Astrocyte (in vitro differentiated cells and primary cell): ENCODE measurements around the gene CLEC3B. TPM values are rescaled to one million over a fixed set of nuclear protein-coding genes. Genes with fewer than 3 reads are reported as not detected.

Experiments used
- DNase-seq: peaks from one replicate; pipeline ENCODE4 v3.0.0-alpha.2; 2010; ENCODE audit warnings: low read depth
- FAIRE-seq: peaks from 2 replicates; lab custom pipeline; 2011; peaks lifted over from hg19 to GRCh38; lab: Jason Lieb, UNC
- H2AFZ ChIP-seq: 2 replicates; pipeline ENCODE4 v1.6.0; 2012; ENCODE audit warnings: low read depth, low read length, inconsistent platforms
- H3K27ac ChIP-seq: 2 replicates; pipeline ENCODE4 v1.5.1; 2011; ENCODE audit warnings: low read depth, low read length, inconsistent platforms
- H3K27me3 ChIP-seq: 2 replicates; pipeline ENCODE4 v1.6.0; 2011; ENCODE audit warnings: low read length, inconsistent platforms; ENCODE audit not compliant: insufficient read depth
- H3K36me3 ChIP-seq: 2 replicates; pipeline ENCODE4 v1.5.1; 2011; ENCODE audit warnings: low read length, inconsistent platforms; ENCODE audit not compliant: insufficient read depth
- H3K4me1 ChIP-seq: 2 replicates; pipeline ENCODE4 v1.5.1; 2011; ENCODE audit warnings: low read length, inconsistent platforms; ENCODE audit not compliant: insufficient read depth
- H3K4me2 ChIP-seq: 2 replicates; pipeline ENCODE4 v1.6.0; 2012; ENCODE audit warnings: low read length, inconsistent platforms
- H3K4me3 ChIP-seq: 2 replicates; pipeline ENCODE4 v1.5.1; 2011; ENCODE audit warnings: low read depth, mild to moderate bottlenecking, low read length, inconsistent platforms; ENCODE audit not compliant: insufficient read depth
- H3K79me2 ChIP-seq: 2 replicates; pipeline ENCODE4 v1.6.0; 2012; ENCODE audit warnings: mild to moderate bottlenecking, low read length, inconsistent platforms; ENCODE audit not compliant: insufficient read depth
- H3K9ac ChIP-seq: 2 replicates; pipeline ENCODE4 v1.6.0; 2012; ENCODE audit warnings: mild to moderate bottlenecking, low read length, inconsistent platforms
- H3K9me3 ChIP-seq: 2 replicates; pipeline ENCODE4 v1.5.1; 2012; ENCODE audit warnings: low read depth, mild to moderate bottlenecking, low read length, inconsistent platforms; ENCODE audit not compliant: insufficient read depth
- H4K20me1 ChIP-seq: 2 replicates; pipeline ENCODE4 v1.6.0; 2012; ENCODE audit warnings: low read length, inconsistent platforms; ENCODE audit not compliant: insufficient read depth
- H3K27ac Mint-ChIP-seq: one replicate; pipeline ENCODE4 v1.8.0; 2021; ENCODE audit warnings: mild to moderate bottlenecking, mixed read lengths; ENCODE audit not compliant: unreplicated experiment
- H3K27me3 Mint-ChIP-seq: one replicate; pipeline ENCODE4 v1.8.0; 2021; ENCODE audit warnings: low read depth, mixed read lengths; ENCODE audit not compliant: unreplicated experiment
- H3K36me3 Mint-ChIP-seq: one replicate; pipeline ENCODE4 v1.8.0; 2021; ENCODE audit warnings: low read depth, mixed read lengths; ENCODE audit not compliant: unreplicated experiment
- H3K4me1 Mint-ChIP-seq: one replicate; pipeline ENCODE4 v1.8.0; 2021; ENCODE audit warnings: low read depth, mixed read lengths; ENCODE audit not compliant: unreplicated experiment
- H3K4me3 Mint-ChIP-seq: one replicate; pipeline ENCODE4 v1.8.0; 2021; ENCODE audit warnings: mild to moderate bottlenecking, moderate library complexity, mixed read lengths; ENCODE audit not compliant: unreplicated experiment
- H3K9me3 Mint-ChIP-seq: one replicate; pipeline ENCODE4 v1.8.0; 2021; ENCODE audit warnings: mild to moderate bottlenecking, mixed read lengths; ENCODE audit not compliant: unreplicated experiment
- CTCF ChIP-seq: IDR thresholded peaks from 2 replicates; pipeline ENCODE4 v1.5.1; 2011; ENCODE audit warnings: low read depth, mild to moderate bottlenecking, inconsistent platforms, low read length, moderate library complexity; ENCODE audit not compliant: insufficient read depth
- EZH2 ChIP-seq: IDR thresholded peaks from 2 replicates; pipeline ENCODE4 v1.6.1; 2012; ENCODE audit warnings: mild to moderate bottlenecking, low read length, inconsistent platforms; ENCODE audit not compliant: insufficient read depth
- total RNA-seq: library from RNA; stranded (reverse); gene quantifications from 2 replicates; pipeline ENCODE4 v1.2.1, GENCODE V29; 2021

CLEC3B gene
- total RNA-seq, 1 donor from 2014 or later, result 0.32 TPM

DNA sequence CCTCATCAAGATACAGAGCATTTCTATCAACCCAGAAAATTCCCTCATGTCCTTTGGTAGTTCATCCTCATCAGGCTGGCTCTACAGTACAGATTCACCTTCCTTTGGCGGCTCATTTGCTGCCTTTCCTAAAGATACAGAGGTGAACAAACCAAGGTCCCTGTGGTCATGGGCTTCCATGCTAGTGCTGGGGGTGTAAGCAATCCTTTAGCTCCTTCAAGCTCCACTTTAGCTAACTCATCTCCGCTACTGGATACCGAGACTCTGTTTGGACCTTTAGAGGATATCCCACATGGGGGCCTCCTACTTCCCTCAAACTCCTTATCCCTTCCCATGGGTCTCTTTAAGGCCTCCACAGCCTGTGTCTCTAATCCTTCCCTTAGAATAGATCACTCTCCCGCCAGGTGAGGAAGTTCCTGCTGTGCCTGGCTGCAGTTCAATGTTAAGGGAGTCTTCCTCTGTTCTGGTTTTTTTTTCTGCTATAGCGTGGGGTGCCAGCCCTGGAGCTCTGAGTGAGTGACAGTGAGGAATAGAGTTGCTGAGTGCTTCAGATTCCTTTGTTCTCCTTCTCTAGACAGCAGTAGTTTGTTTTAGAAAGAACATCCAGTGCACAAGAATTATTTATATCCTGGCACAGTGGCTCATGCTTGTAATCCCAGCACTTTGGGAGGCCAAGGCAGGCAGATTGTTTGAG, 30.7 kb downstream of the CLEC3B start:
- H3K9me3 Mint-ChIP-seq, result no peaks in the 10 kb centered on the region
- H3K27me3 ChIP-seq, result no peaks in the 10 kb centered on the region
- H3K9ac ChIP-seq, result no peak overlapping the region
- H2AFZ ChIP-seq, result no peak overlapping the region
- TF ChIP-seq EZH2 (no peak), CTCF (no peak)
- no peak overlapping the region for H3K4me3 Mint-ChIP-seq
- H3K4me2 ChIP-seq, result no peak overlapping the region
- no peaks in the 10 kb centered on the region for H3K79me2 ChIP-seq
- DNase-seq (peak; percentile 35), FAIRE-seq (no peak)
- H3K4me1 Mint-ChIP-seq, result peaks cover 46% of the 10 kb centered on the region
- no peaks in the 10 kb centered on the region for H3K36me3 Mint-ChIP-seq
- peak overlapping the region; percentile 84 for H3K27ac Mint-ChIP-seq
- peaks cover 42% of the 10 kb centered on the region for H3K4me1 ChIP-seq
- no peak overlapping the region for H3K27ac ChIP-seq
- H3K9me3 ChIP-seq, result no peaks in the 10 kb centered on the region
- H3K27me3 Mint-ChIP-seq, result no peaks in the 10 kb centered on the region
- no peak overlapping the region for H3K4me3 ChIP-seq
- H4K20me1 ChIP-seq, result no peaks in the 10 kb centered on the region
- no peaks in the 10 kb centered on the region for H3K36me3 ChIP-seq

DNA sequence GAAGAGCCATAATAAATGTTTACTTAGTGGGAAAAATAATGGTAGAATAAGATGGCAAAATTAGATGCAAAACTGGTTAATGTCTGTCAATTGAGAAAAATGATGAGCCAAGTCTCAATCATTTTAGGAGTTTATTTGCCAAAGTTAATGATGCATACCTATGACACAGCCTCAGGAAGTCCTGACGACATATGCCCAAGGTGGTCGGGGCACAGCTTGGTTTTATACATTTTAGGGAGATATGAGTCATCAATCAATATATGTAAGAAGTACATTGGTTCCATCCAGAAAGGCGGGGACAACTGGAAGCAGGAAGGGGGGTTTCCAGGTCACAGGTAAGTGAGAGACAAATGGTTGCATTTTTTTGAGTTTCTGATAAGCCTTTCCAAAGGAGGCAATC, 31.5 kb downstream of the CLEC3B start:
- no peak overlapping the region for H3K9ac ChIP-seq
- H3K27me3 Mint-ChIP-seq, result no peaks in the 10 kb centered on the region
- no peak overlapping the region for H3K4me2 ChIP-seq
- no peaks in the 10 kb centered on the region for H3K27me3 ChIP-seq
- no peaks in the 10 kb centered on the region for H3K79me2 ChIP-seq
- no peaks in the 10 kb centered on the region for H3K36me3 Mint-ChIP-seq
- H3K36me3 ChIP-seq, result no peaks in the 10 kb centered on the region
- no peak for FAIRE-seq
- no peak overlapping the region for H3K27ac Mint-ChIP-seq
- TF ChIP-seq CTCF (no peak), EZH2 (no peak)
- no peaks in the 10 kb centered on the region for H4K20me1 ChIP-seq
- H2AFZ ChIP-seq, result no peak overlapping the region
- H3K9me3 Mint-ChIP-seq, result no peaks in the 10 kb centered on the region
- H3K9me3 ChIP-seq, result no peaks in the 10 kb centered on the region
- H3K4me3 Mint-ChIP-seq, result no peak overlapping the region
- H3K4me1 Mint-ChIP-seq, result peaks cover 46% of the 10 kb centered on the region
- no peak for DNase-seq
- H3K27ac ChIP-seq, result no peak overlapping the region
- H3K4me3 ChIP-seq, result no peak overlapping the region
- H3K4me1 ChIP-seq, result peaks cover 42% of the 10 kb centered on the region

DNA sequence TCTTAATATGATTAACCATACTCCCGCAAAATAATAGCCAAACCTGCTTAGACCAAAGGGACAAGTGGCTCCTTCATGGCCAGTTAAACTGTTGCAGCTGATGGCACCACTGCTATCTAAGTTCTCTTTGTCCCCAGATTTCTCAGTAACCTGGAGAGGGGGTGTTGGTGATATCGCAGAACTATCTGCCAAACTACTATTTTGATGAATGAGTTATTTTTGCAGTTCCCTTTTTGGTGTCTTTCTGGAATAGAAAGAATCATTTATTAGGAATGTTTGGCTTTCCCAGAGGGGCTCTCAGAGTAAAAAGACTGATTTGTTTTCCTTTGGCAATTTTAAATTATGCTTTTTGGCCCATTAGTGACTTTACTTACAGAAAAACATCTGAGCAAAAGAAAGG, 33.0 kb downstream of the CLEC3B start:
- H4K20me1 ChIP-seq, result no peaks in the 10 kb centered on the region
- no peaks in the 10 kb centered on the region for H3K36me3 ChIP-seq
- H3K27ac Mint-ChIP-seq, result no peak overlapping the region
- H3K4me3 ChIP-seq, result no peak overlapping the region
- H3K9me3 ChIP-seq, result no peaks in the 10 kb centered on the region
- no peak overlapping the region for H3K27ac ChIP-seq
- H3K9me3 Mint-ChIP-seq, result no peaks in the 10 kb centered on the region
- H3K4me2 ChIP-seq, result no peak overlapping the region
- FAIRE-seq (peak; percentile 32), DNase-seq (peak; percentile 23)
- no peaks in the 10 kb centered on the region for H3K79me2 ChIP-seq
- H3K4me3 Mint-ChIP-seq, result no peak overlapping the region
- TF ChIP-seq CTCF (no peak), EZH2 (no peak)
- H3K4me1 ChIP-seq, result peaks cover 40% of the 10 kb centered on the region
- H3K27me3 Mint-ChIP-seq, result no peaks in the 10 kb centered on the region
- peaks cover 38% of the 10 kb centered on the region for H3K4me1 Mint-ChIP-seq
- no peaks in the 10 kb centered on the region for H3K36me3 Mint-ChIP-seq
- H2AFZ ChIP-seq, result no peak overlapping the region
- no peaks in the 10 kb centered on the region for H3K27me3 ChIP-seq
- no peak overlapping the region for H3K9ac ChIP-seq
